ENCODE measurements around the gene AMIGO3. TPM values are rescaled to one million over a fixed set of nuclear protein-coding genes. Genes with fewer than 3 reads are reported as not detected.

The AMIGO3 gene
- total and polyA plus RNA-seq, 2 donors (not counting 1 experiment from before 2014, with no cell fraction given), result 11.1 TPM; not detected in 1

GRCh38 chr3:49668861-49669260 is 50.6 kb downstream of the AMIGO3 start:
- Histone ChIP-seq H3K36me3 (replicated peaks in 1 of 2; ENCODE audit: control extremely low read depth in 1 of 2, control insufficient read depth in 1 of 2, extremely low read depth in 1 of 2, insufficient read depth in 2 of 2, low read length in 1 of 2) (no peaks in the 10 kb centered on the region), H4K20me1 (ENCODE audit: control insufficient read depth, insufficient read depth, low read length, poor library complexity, severe bottlenecking) (no peaks in the 10 kb centered on the region), H3K4me3 (ENCODE audit: control extremely low read depth in 1 of 5, extremely low read depth in 1 of 5, insufficient read depth in 1 of 5, low read depth in 2 of 5, low read length in 4 of 5) (no peak overlapping the region), H3K27ac (ENCODE audit: low read length in 2 of 2) (no peak overlapping the region), H3K9ac (ENCODE audit: low read length) (no peak overlapping the region), H3K4me2 (replicated peaks; ENCODE audit: low read depth, low read length, poor library complexity, severe bottlenecking) (no peak overlapping the region), H3K27me3 (replicated peaks in 1 of 4; ENCODE audit: control extremely low read depth in 1 of 4, control insufficient read depth in 3 of 4, insufficient read depth in 4 of 4, low read length in 3 of 4) (no peaks in the 10 kb centered on the region), H3K79me2 (ENCODE audit: control insufficient read depth, insufficient read depth, low read length) (peaks cover 4% of the 10 kb centered on the region), H3K9me3 (ENCODE audit: control extremely low read depth in 1 of 3, control insufficient read depth in 2 of 3, insufficient read depth in 1 of 3, low read length in 2 of 3) (peaks cover 0 to 5% (median 0%) of the 10 kb centered on the region in 3 donors), H2AFZ (ENCODE audit: insufficient read depth, low read depth, low read length, poor library complexity, severe bottlenecking) (no peak overlapping the region), H3K4me1 (ENCODE audit: control insufficient read depth in 2 of 2, insufficient read depth in 2 of 2, low read length in 2 of 2) (peaks cover 5 to 7% of the 10 kb centered on the region in 2 donors)
- ATAC-seq (ENCODE audit: low read depth), result no peak
- Mint-ChIP-seq H3K9me3 (ENCODE audit: insufficient read depth) (no peaks in the 10 kb centered on the region), H3K27me3 (peaks cover 3% of the 10 kb centered on the region), H3K4me3 (no peak overlapping the region), H3K4me1 (peaks cover 14% of the 10 kb centered on the region), H3K27ac (no peak overlapping the region)
- no peak for DNase-seq
- ChIA-PET CTCF (interaction anchor here (5.0 kb wide), 1 partner anchor 129 kb away, joined by 161 read pairs; no protein-coding TSS in a partner anchor), POLR2A (no interaction called here)
- intact Hi-C loops (cut with micrococcal nuclease), result no loop called here
- no peak for TF ChIP-seq EZH2 (IDR thresholded peaks at IDR 0.05; ENCODE audit: borderline replicate concordance, insufficient read depth, low read depth, low read length, poor library complexity, severe bottlenecking)
- 75% methylated on average over 4 of the region's 5 CpGs for WGBS (ENCODE audit: insufficient coverage)

DNA sequence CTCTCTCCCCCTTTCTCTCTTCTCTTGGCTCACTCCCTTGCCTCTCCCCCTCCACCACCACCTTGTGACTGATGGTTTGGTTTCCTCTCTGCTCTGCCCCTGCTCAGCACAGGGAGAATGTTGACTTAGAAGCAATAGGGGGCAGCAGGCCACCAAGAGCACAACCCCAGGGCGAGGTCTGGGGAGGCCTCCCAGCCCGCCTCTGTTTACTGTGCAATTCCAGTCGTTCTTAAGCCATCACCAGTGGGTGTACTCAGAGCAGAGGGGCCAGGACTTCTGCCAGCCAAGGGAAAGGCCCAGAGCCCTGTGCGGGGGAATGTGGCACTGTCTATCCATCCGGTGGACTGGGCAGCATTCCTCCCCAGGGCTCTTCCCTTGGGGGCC is 51.1 kb downstream of the AMIGO3 start:
- POLR2A ChIA-PET, result no interaction called here
- no peak overlapping the region for H3K27ac ChIP-seq (ENCODE audit: low read length in 2 of 2)
- no peaks in the 10 kb centered on the region for H3K36me3 ChIP-seq (replicated peaks in 1 of 2; ENCODE audit: control extremely low read depth in 1 of 2, control insufficient read depth in 1 of 2, extremely low read depth in 1 of 2, insufficient read depth in 2 of 2, low read length in 1 of 2)
- DNase-seq (no peak), ATAC-seq (ENCODE audit: low read depth) (no peak)
- H2AFZ ChIP-seq (ENCODE audit: insufficient read depth, low read depth, low read length, poor library complexity, severe bottlenecking), result no peak overlapping the region
- H3K9me3 Mint-ChIP-seq (ENCODE audit: insufficient read depth), result no peaks in the 10 kb centered on the region
- peaks cover 3% of the 10 kb centered on the region for H3K27me3 Mint-ChIP-seq
- H3K4me3 ChIP-seq (ENCODE audit: control extremely low read depth in 1 of 5, extremely low read depth in 1 of 5, insufficient read depth in 1 of 5, low read depth in 2 of 5, low read length in 4 of 5), result no peak overlapping the region
- H3K27ac Mint-ChIP-seq, result no peak overlapping the region
- H3K27me3 ChIP-seq (replicated peaks in 1 of 4; ENCODE audit: control extremely low read depth in 1 of 4, control insufficient read depth in 3 of 4, insufficient read depth in 4 of 4, low read length in 3 of 4), result no peaks in the 10 kb centered on the region
- intact Hi-C loops (cut with micrococcal nuclease), result no loop called here
- H4K20me1 ChIP-seq (ENCODE audit: control insufficient read depth, insufficient read depth, low read length, poor library complexity, severe bottlenecking), result no peaks in the 10 kb centered on the region
- CTCF ChIA-PET, result no interaction called here
- peaks cover 4 to 5% of the 10 kb centered on the region in 2 donors for H3K4me1 ChIP-seq (ENCODE audit: control insufficient read depth in 2 of 2, insufficient read depth in 2 of 2, low read length in 2 of 2)
- no peak overlapping the region for H3K9ac ChIP-seq (ENCODE audit: low read length)
- H3K4me1 Mint-ChIP-seq, result peaks cover 10% of the 10 kb centered on the region
- TF ChIP-seq CTCF (IDR thresholded peaks at IDR 0.05) (no peak), EZH2 (IDR thresholded peaks at IDR 0.05; ENCODE audit: borderline replicate concordance, insufficient read depth, low read depth, low read length, poor library complexity, severe bottlenecking) (no peak)
- WGBS (ENCODE audit: insufficient coverage), result 66% methylated on average over 5 of the region's 5 CpGs
- no peak overlapping the region for H3K4me2 ChIP-seq (replicated peaks; ENCODE audit: low read depth, low read length, poor library complexity, severe bottlenecking)
- H3K4me3 Mint-ChIP-seq, result no peak overlapping the region
- H3K9me3 ChIP-seq (ENCODE audit: control extremely low read depth in 1 of 3, control insufficient read depth in 2 of 3, insufficient read depth in 1 of 3, low read length in 2 of 3), result peaks cover 0 to 5% (median 0%) of the 10 kb centered on the region in 3 donors
- H3K79me2 ChIP-seq (ENCODE audit: control insufficient read depth, insufficient read depth, low read length), result peaks cover 4% of the 10 kb centered on the region

Data from B cell (primary cell).